Hepatocyte (in vitro differentiated cells): Measurements from ENCODE around the gene NRG2. TPM values are rescaled to one million over a fixed set of nuclear protein-coding genes. Genes with fewer than 3 reads are reported as not detected.

Source experiments
- DNase-seq: peaks from one replicate; pipeline ENCODE4 v3.0.0-alpha.2; 2016; ENCODE audit warnings: low spot score
- H2AFZ ChIP-seq: fragments of 200-600 bp; sonication (generic); 2 replicates; pipeline ENCODE4 v1.6.0; 2016; ENCODE audit warnings: antibody characterized with exemption, mild to moderate bottlenecking
- H3K27ac ChIP-seq: fragments of 200-600 bp; sonication (generic); 2 replicates; pipeline ENCODE4 v1.5.1; 2016; ENCODE audit warnings: mild to moderate bottlenecking
- H3K27me3 ChIP-seq: fragments of 200-600 bp; sonication (generic); 2 replicates; pipeline ENCODE4 v1.6.1; 2016
- H3K36me3 ChIP-seq: fragments of 200-600 bp; sonication (generic); replicated peaks from 2 replicates; pipeline ENCODE4 v1.5.1; 2016; ENCODE audit warnings: low read depth; ENCODE audit not compliant: insufficient read depth
- H3K4me1 ChIP-seq: fragments of 200-600 bp; sonication (generic); 2 replicates; pipeline ENCODE4 v1.5.1; 2016; ENCODE audit warnings: mild to moderate bottlenecking, moderate library complexity; ENCODE audit not compliant: insufficient read depth
- H3K4me2 ChIP-seq: fragments of 200-600 bp; sonication (generic); 2 replicates; pipeline ENCODE4 v1.6.0; 2016
- H3K4me3 ChIP-seq: fragments of 200-600 bp; sonication (generic); 2 replicates; pipeline ENCODE4 v1.5.1; 2016; ENCODE audit warnings: mild to moderate bottlenecking
- H3K79me2 ChIP-seq: fragments of 200-600 bp; sonication (generic); 2 replicates; pipeline ENCODE4 v1.6.0; 2017; ENCODE audit warnings: mild to moderate bottlenecking
- H3K9me2 ChIP-seq: fragments of 200-600 bp; sonication (generic); replicated peaks from 2 replicates; pipeline ENCODE4 v1.6.0; 2017; ENCODE audit warnings: mild to moderate bottlenecking; ENCODE audit not compliant: insufficient read depth
- H3K9me3 ChIP-seq: fragments of 200-600 bp; sonication (generic); 2 replicates; pipeline ENCODE4 v1.5.1; 2016; ENCODE audit warnings: low read depth, mild to moderate bottlenecking
- H4K20me1 ChIP-seq: fragments of 200-600 bp; sonication (generic); 2 replicates; pipeline ENCODE4 v1.6.0; 2016; ENCODE audit warnings: mild to moderate bottlenecking; ENCODE audit not compliant: insufficient read depth, poor library complexity, severe bottlenecking
- CTCF ChIP-seq: fragments of 200-600 bp; sonication (generic); IDR thresholded peaks from 2 replicates; pipeline ENCODE4 v1.5.1; 2016; ENCODE audit warnings: antibody characterized with exemption, mild to moderate bottlenecking; ENCODE audit not compliant: poor library complexity
- EZH2 ChIP-seq: fragments of 200-600 bp; sonication (generic); IDR thresholded peaks from 2 replicates; pipeline ENCODE4 v1.6.1; 2016; ENCODE audit warnings: antibody characterized with exemption, mild to moderate bottlenecking, borderline replicate concordance
- EZH2phosphoT487 ChIP-seq: fragments of 200-600 bp; sonication (generic); IDR thresholded peaks from one replicate; pipeline ENCODE4 v1.6.1; 2018; ENCODE audit warnings: antibody characterized with exemption, mild to moderate bottlenecking, low read depth, moderate library complexity; ENCODE audit not compliant: unreplicated experiment, severe bottlenecking
- WGBS: methylation state at CpG from one replicate; pipeline ENCODE4 v1.1.6; 2016; ENCODE audit warnings: low lambda C conversion rate; ENCODE audit errors: missing lambda C conversion rate; 5-methylcytosine and 5-hydroxymethylcytosine counted together
- polyA plus RNA-seq: library from polyadenylated mRNA; unstranded; fragments of >200 nt; fragmentation: Nextera tagmentation; extraction: Ambion mirVana; gene quantifications from 2 replicates; pipeline ENCODE4 v1.2.1, GENCODE V29; 2016
- total RNA-seq: library from RNA; depleted of rRNA; stranded (reverse); fragments of >200 nt; gene quantifications from 2 replicates; pipeline ENCODE4 v1.2.3, GENCODE V29; 2014

The NRG2 gene
- total and polyA plus RNA-seq, 2 experiments from 2014 or later: 1.4 to 1.5 TPM

GRCh38 chr5:140012443-140012842, 30.7 kb downstream of the NRG2 start:
- TF ChIP-seq EZH2phosphoT487 (no peak), CTCF (no peak), EZH2 (no peak)
- Histone ChIP-seq H3K9me2 (no peaks in the 10 kb centered on the region), H3K4me1 (no peaks in the 10 kb centered on the region), H2AFZ (no peak overlapping the region), H3K9me3 (no peaks in the 10 kb centered on the region), H3K4me2 (no peak overlapping the region), H3K4me3 (no peak overlapping the region), H3K27ac (no peak overlapping the region), H3K27me3 (peaks cover 22% of the 10 kb centered on the region), H3K79me2 (no peaks in the 10 kb centered on the region), H4K20me1 (no peaks in the 10 kb centered on the region), H3K36me3 (no peaks in the 10 kb centered on the region)
- WGBS: 100% methylated on average over 1 of the region's 1 CpG
- no peak for DNase-seq

GRCh38 chr5:140011297-140011802, 31.7 kb downstream of the NRG2 start:
- no peaks in the 10 kb centered on the region for H3K4me1 ChIP-seq
- no peaks in the 10 kb centered on the region for H4K20me1 ChIP-seq
- no peaks in the 10 kb centered on the region for H3K9me3 ChIP-seq
- TF ChIP-seq EZH2phosphoT487 (peak; percentile 86), CTCF (no peak)
- WGBS: 55% methylated on average over 3 of the region's 3 CpGs
- H3K36me3 ChIP-seq: no peaks in the 10 kb centered on the region
- H3K4me3 ChIP-seq: no peak overlapping the region
- H2AFZ ChIP-seq: no peak overlapping the region
- H3K27ac ChIP-seq: no peak overlapping the region
- no peaks in the 10 kb centered on the region for H3K9me2 ChIP-seq
- peaks cover 26% of the 10 kb centered on the region for H3K27me3 ChIP-seq
- H3K4me2 ChIP-seq: no peak overlapping the region
- no peaks in the 10 kb centered on the region for H3K79me2 ChIP-seq
- peak; percentile 52 for DNase-seq

- no peak overlapping the region for H2AFZ ChIP-seq
- no peaks in the 10 kb centered on the region for H3K9me3 ChIP-seq
- WGBS: 59% methylated on average over 3 of the region's 3 CpGs
- H3K4me1 ChIP-seq: no peaks in the 10 kb centered on the region
- H3K79me2 ChIP-seq: no peaks in the 10 kb centered on the region
- no peak overlapping the region for H3K4me3 ChIP-seq
- TF ChIP-seq EZH2 (no peak), CTCF (no peak), EZH2phosphoT487 (no peak)
- H3K27me3 ChIP-seq: peaks cover 32% of the 10 kb centered on the region
- H3K36me3 ChIP-seq: no peaks in the 10 kb centered on the region
- H3K4me2 ChIP-seq: no peak overlapping the region
- H4K20me1 ChIP-seq: no peaks in the 10 kb centered on the region
- no peak for DNase-seq
- H3K27ac ChIP-seq: no peak overlapping the region
- no peaks in the 10 kb centered on the region for H3K9me2 ChIP-seq
These were observed 32.3 kb downstream of the NRG2 start for GRCh38 chr5:140010798-140011197.

- no peak overlapping the region for H3K4me2 ChIP-seq
- no peaks in the 10 kb centered on the region for H3K79me2 ChIP-seq
- no peak overlapping the region for H3K4me3 ChIP-seq
- H4K20me1 ChIP-seq: no peaks in the 10 kb centered on the region
- no peaks in the 10 kb centered on the region for H3K9me3 ChIP-seq
- 79% methylated on average over 2 of the region's 2 CpGs for WGBS
- no peak for TF ChIP-seq CTCF
- TF ChIP-seq EZH2: no peak
- TF ChIP-seq EZH2phosphoT487: no peak
- no peaks in the 10 kb centered on the region for H3K9me2 ChIP-seq
- DNase-seq: no peak
- H2AFZ ChIP-seq: no peak overlapping the region
- H3K4me1 ChIP-seq: no peaks in the 10 kb centered on the region
- H3K36me3 ChIP-seq: no peaks in the 10 kb centered on the region
- no peak overlapping the region for H3K27ac ChIP-seq
- peaks cover 48% of the 10 kb centered on the region for H3K27me3 ChIP-seq
These were observed 35.8 kb downstream of the NRG2 start for GRCh38 chr5:140007311-140007710.
